Activated CD4-positive, alpha-beta memory T cell treated with anti-CD3 and anti-CD28 coated beads, Interleukin-2, amount 10 ng/mL, durations not matched to agents 7 days and 5 days (primary cell): ENCODE data around the gene TBC1D22B. TPM values are rescaled to one million over a fixed set of nuclear protein-coding genes. Genes with fewer than 3 reads are reported as not detected.

ENCODE experiments used
- CTCF ChIA-PET: fragments of 350-600 bp; sonication (Branson Sonifier 250); formaldehyde crosslinking; loops from one replicate; lab custom pipeline; 2021; ENCODE audit warnings: antibody characterized with exemption, inconsistent platforms; lab: Charles Lee
- POLR2A ChIA-PET: fragments of 350-600 bp; sonication (Branson Sonifier 250); formaldehyde crosslinking; loops from one replicate; lab custom pipeline; 2021; ENCODE audit warnings: antibody characterized with exemption; lab: Charles Lee
- DNase-seq: peaks from one replicate; pipeline ENCODE4 v3.0.0-alpha.2; 2020
- H3K27ac Mint-ChIP-seq: one replicate; pipeline ENCODE4 v1.8.0; 2021; ENCODE audit warnings: mild to moderate bottlenecking, mixed read lengths
- H3K27me3 Mint-ChIP-seq: one replicate; pipeline ENCODE4 v1.8.0; 2021; ENCODE audit warnings: mixed read lengths
- H3K36me3 Mint-ChIP-seq: one replicate; pipeline ENCODE4 v1.8.0; 2021; ENCODE audit warnings: low read depth, mixed read lengths
- H3K4me1 Mint-ChIP-seq: one replicate; pipeline ENCODE4 v1.8.0; 2021; ENCODE audit warnings: mixed read lengths
- H3K4me3 Mint-ChIP-seq: one replicate; pipeline ENCODE4 v1.8.0; 2021; ENCODE audit warnings: mild to moderate bottlenecking, mixed read lengths
- H3K9me3 Mint-ChIP-seq: one replicate; pipeline ENCODE4 v1.8.0; 2021; ENCODE audit warnings: mixed read lengths
- total RNA-seq, 2 experiments: library from RNA; stranded (reverse); gene quantifications; one replicate each; pipeline ENCODE4 v1.2.3, GENCODE V29; 2021

Gene TBC1D22B
- total RNA-seq, 2 experiments from 2014 or later, result 16.5 TPM

GRCh38 chr6:37279366-37280134 is 22.0 kb downstream of the TBC1D22B start:
- H3K4me1 Mint-ChIP-seq, result peaks cover 66% of the 10 kb centered on the region

GRCh38 chr6:37280162-37280887 is 22.8 kb downstream of the TBC1D22B start:
- H3K36me3 Mint-ChIP-seq, result peaks cover 52% of the 10 kb centered on the region
- POLR2A ChIA-PET, result interaction anchor here (1.0 to 2.6 kb wide), 3 partner anchors 7 to 22 kb away, joined by 3 to 8 read pairs (median 7); partner anchors contain the start of gene TMEM217
- H3K4me1 Mint-ChIP-seq, result peaks cover 60% of the 10 kb centered on the region
- DNase-seq, result no peak
- H3K4me3 Mint-ChIP-seq, result no peak overlapping the region
- CTCF ChIA-PET, result no interaction called here
- no peaks in the 10 kb centered on the region for H3K27me3 Mint-ChIP-seq
- H3K27ac Mint-ChIP-seq, result peak overlapping the region; percentile 28
- no peaks in the 10 kb centered on the region for H3K9me3 Mint-ChIP-seq

More at GRCh38 chr6:37279366-37280134, 22.0 kb downstream of the TBC1D22B start:
- H3K36me3 Mint-ChIP-seq, result peaks cover 53% of the 10 kb centered on the region
- DNase-seq, result no peak
- no peaks in the 10 kb centered on the region for H3K9me3 Mint-ChIP-seq
- ChIA-PET CTCF (no interaction called here), POLR2A (interaction anchor here (1.0 to 1.7 kb wide), 2 partner anchors 10 to 22 kb away, joined by 3 to 7 read pairs; partner anchors contain the start of gene TMEM217)
- H3K27ac Mint-ChIP-seq, result no peak overlapping the region
- H3K27me3 Mint-ChIP-seq, result no peaks in the 10 kb centered on the region
- H3K4me3 Mint-ChIP-seq, result no peak overlapping the region

- Mint-ChIP-seq H3K27me3 (no peaks in the 10 kb centered on the region), H3K9me3 (no peaks in the 10 kb centered on the region), H3K36me3 (peaks cover 59% of the 10 kb centered on the region), H3K4me1 (peaks cover 48% of the 10 kb centered on the region), H3K4me3 (no peak overlapping the region), H3K27ac (peak overlapping the region; percentile 28)
- DNase-seq, result no peak
- POLR2A ChIA-PET, result interaction anchor here (1.0 to 2.6 kb wide), 2 partner anchors 9 to 25 kb away, joined by 3 to 8 read pairs; no protein-coding TSS in a partner anchor
- CTCF ChIA-PET, result interaction anchor here (0.6 to 1.0 kb wide), 2 partner anchors 21 to 22 kb away, joined by 3 read pairs; no protein-coding TSS in a partner anchor
These were observed 24.8 kb downstream of the TBC1D22B start for GRCh38 chr6:37282371-37282770.

GRCh38 chr6:37283268-37283667 is 25.7 kb downstream of the TBC1D22B start:
- Mint-ChIP-seq H3K4me1 (peaks cover 48% of the 10 kb centered on the region), H3K27me3 (no peaks in the 10 kb centered on the region), H3K36me3 (peaks cover 63% of the 10 kb centered on the region), H3K9me3 (no peaks in the 10 kb centered on the region), H3K27ac (no peak overlapping the region), H3K4me3 (no peak overlapping the region)
- no peak for DNase-seq
- ChIA-PET CTCF (interaction anchor here (1.3 kb wide), 1 partner anchor 42 kb away, joined by 4 read pairs; no protein-coding TSS in a partner anchor), POLR2A (interaction anchor here (1.0 kb wide), 1 partner anchor 26 kb away, joined by 3 read pairs; no protein-coding TSS in a partner anchor)

- Mint-ChIP-seq H3K9me3 (no peaks in the 10 kb centered on the region), H3K27me3 (no peaks in the 10 kb centered on the region), H3K4me1 (peaks cover 49% of the 10 kb centered on the region), H3K27ac (no peak overlapping the region), H3K4me3 (no peak overlapping the region), H3K36me3 (peaks cover 63% of the 10 kb centered on the region)
- ChIA-PET CTCF (interaction anchor here (1.3 kb wide), 1 partner anchor 42 kb away, joined by 4 read pairs; no protein-coding TSS in a partner anchor), POLR2A (interaction anchor here (1.0 to 1.1 kb wide), 2 partner anchors 26 to 27 kb away, joined by 3 read pairs; partner anchors contain the start of genes TBC1D22B and TMEM217)
- no peak for DNase-seq
These were observed 26.1 kb downstream of the TBC1D22B start for GRCh38 chr6:37283671-37284151.

- Mint-ChIP-seq H3K4me3 (no peak overlapping the region), H3K27me3 (no peaks in the 10 kb centered on the region), H3K9me3 (no peaks in the 10 kb centered on the region), H3K36me3 (peaks cover 64% of the 10 kb centered on the region), H3K27ac (no peak overlapping the region), H3K4me1 (peaks cover 53% of the 10 kb centered on the region)
- no peak for DNase-seq
- ChIA-PET POLR2A (interaction anchor here (0.8 to 1.3 kb wide), 3 partner anchors 9 to 27 kb away, joined by 3 read pairs; partner anchors contain the start of genes TBC1D22B and TMEM217), CTCF (interaction anchor here (0.6 kb wide), 2 partner anchors 64 to 357 kb away, joined by 4 to 6 read pairs; no protein-coding TSS in a partner anchor)
These were observed 27.2 kb downstream of the TBC1D22B start for GRCh38 chr6:37284781-37285180.

- Mint-ChIP-seq H3K36me3 (peaks cover 62% of the 10 kb centered on the region), H3K4me3 (no peak overlapping the region), H3K9me3 (no peaks in the 10 kb centered on the region), H3K27me3 (no peaks in the 10 kb centered on the region), H3K27ac (no peak overlapping the region), H3K4me1 (peaks cover 55% of the 10 kb centered on the region)
- ChIA-PET POLR2A (interaction anchor here (0.6 kb wide), 1 partner anchor 917 kb away, joined by 3 read pairs; no protein-coding TSS in a partner anchor), CTCF (interaction anchor here (0.7 to 1.1 kb wide), 3 partner anchors 12 to 29 kb away, joined by 3 read pairs; no protein-coding TSS in a partner anchor)
- DNase-seq, result no peak
These were observed 28.3 kb downstream of the TBC1D22B start for GRCh38 chr6:37285861-37286311.

GRCh38 chr6:37287519-37288157 is 30.1 kb downstream of the TBC1D22B start:
- Mint-ChIP-seq H3K4me3 (no peak overlapping the region), H3K27ac (no peak overlapping the region), H3K36me3 (peaks cover 69% of the 10 kb centered on the region), H3K9me3 (no peaks in the 10 kb centered on the region), H3K27me3 (no peaks in the 10 kb centered on the region), H3K4me1 (peaks cover 51% of the 10 kb centered on the region)
- CTCF ChIA-PET, result no interaction called here
- POLR2A ChIA-PET, result no interaction called here
- DNase-seq, result no peak

GRCh38 chr6:37288247-37288646 is 30.7 kb downstream of the TBC1D22B start:
- H3K4me3 Mint-ChIP-seq, result no peak overlapping the region
- ChIA-PET CTCF (no interaction called here), POLR2A (no interaction called here)
- H3K9me3 Mint-ChIP-seq, result no peaks in the 10 kb centered on the region
- H3K27ac Mint-ChIP-seq, result no peak overlapping the region
- H3K36me3 Mint-ChIP-seq, result peaks cover 66% of the 10 kb centered on the region
- DNase-seq, result no peak
- H3K4me1 Mint-ChIP-seq, result peaks cover 50% of the 10 kb centered on the region
- H3K27me3 Mint-ChIP-seq, result no peaks in the 10 kb centered on the region

GRCh38 chr6:37289931-37290330 is 32.4 kb downstream of the TBC1D22B start:
- CTCF ChIA-PET, result interaction anchor here (1.2 to 1.7 kb wide), 2 partner anchors 19 to 25 kb away, joined by 3 read pairs; no protein-coding TSS in a partner anchor
- peak; percentile 51 for DNase-seq

GRCh38 chr6:37293426-37293825 is 35.9 kb downstream of the TBC1D22B start:
- Mint-ChIP-seq H3K27me3 (no peaks in the 10 kb centered on the region), H3K4me1 (peaks cover 36% of the 10 kb centered on the region), H3K27ac (no peak overlapping the region), H3K4me3 (no peak overlapping the region), H3K9me3 (no peaks in the 10 kb centered on the region), H3K36me3 (peaks cover 64% of the 10 kb centered on the region)
- ChIA-PET POLR2A (interaction anchor here (1.6 to 1.7 kb wide), 2 partner anchors 10 to 36 kb away, joined by 4 to 7 read pairs; partner anchors contain the start of genes TBC1D22B and TMEM217), CTCF (interaction anchor here (0.6 to 1.6 kb wide), 3 partner anchors 27 to 88 kb away, joined by 3 to 4 read pairs (median 3); no protein-coding TSS in a partner anchor)
- no peak for DNase-seq

More at GRCh38 chr6:37289931-37290330, 32.4 kb downstream of the TBC1D22B start:
- Mint-ChIP-seq H3K27me3 (no peaks in the 10 kb centered on the region), H3K4me3 (peak overlapping the region; percentile 19), H3K4me1 (peaks cover 49% of the 10 kb centered on the region), H3K36me3 (peaks cover 60% of the 10 kb centered on the region), H3K27ac (peak overlapping the region; percentile 73), H3K9me3 (no peaks in the 10 kb centered on the region)
- POLR2A ChIA-PET, result interaction anchor here (0.7 to 1.5 kb wide), 11 partner anchors 10 to 529 kb away, joined by 3 to 10 read pairs (median 4); partner anchors contain the start of genes CMTR1, MTCH1, TBC1D22B and TMEM217
